Measurements from ENCODE around the gene EIF1. TPM values are rescaled to one million over a fixed set of nuclear protein-coding genes. Genes with fewer than 3 reads are reported as not detected.

The EIF1 gene
- total and polyA plus RNA-seq, 2 donors (not counting 3 experiments of a cell fraction or from before 2014, with no cell fraction given): 168 to 814 TPM

- BruUV-seq (replicated peaks): no TSS peak
- intact Hi-C loops (cut with micrococcal nuclease) (loop anchor here (1.0 to 5.0 kb wide), 7 partner anchors 35 to 221 kb away; partner anchors contain the start of gene KLHL11), dilution Hi-C loops (cut with MboI; ENCODE audit: extremely low pct_ligation_motif_present, low sequenced_read_pairs) (no loop called here)
- CTCF ChIA-PET: interaction anchor here (4.6 kb wide), 1 partner anchor 62 kb away, joined by 50 read pairs; no protein-coding TSS in a partner anchor
- Histone ChIP-seq H3K4me1 (ENCODE audit: control insufficient read depth, extremely low read depth, insufficient read depth, low read length) (peaks cover 2% of the 10 kb centered on the region), H3K4me3 (replicated peaks in 1 of 3; ENCODE audit: insufficient read depth in 1 of 3, low read depth in 1 of 3, low read length in 3 of 3) (no peak overlapping the region), H2AFZ (ENCODE audit: low read depth, low read length) (no peak overlapping the region), H3K79me2 (ENCODE audit: control insufficient read depth, insufficient read depth, low read length) (no peaks in the 10 kb centered on the region), H3K4me2 (ENCODE audit: insufficient read depth, low read length) (no peak overlapping the region), H3K9me1 (replicated peaks; ENCODE audit: control insufficient read depth, extremely low read depth, insufficient read depth, low read length) (no peaks in the 10 kb centered on the region), H3K27me3 (ENCODE audit: control insufficient read depth in 2 of 2, insufficient read depth in 2 of 2, low read length in 2 of 2) (peaks cover 22 to 23% of the 10 kb centered on the region in 2 experiments), H3K9ac (replicated peaks; ENCODE audit: extremely low read depth, insufficient read depth, low read length) (no peak overlapping the region), H4K20me1 (replicated peaks; ENCODE audit: control insufficient read depth, extremely low read depth, insufficient read depth, low read length) (no peaks in the 10 kb centered on the region), H3K36me3 (ENCODE audit: control insufficient read depth in 2 of 2, extremely low read depth in 1 of 2, insufficient read depth in 2 of 2, low read length in 2 of 2) (no peaks in the 10 kb centered on the region), H3K9me3 (replicated peaks; ENCODE audit: control insufficient read depth, insufficient read depth, low read length) (no peaks in the 10 kb centered on the region), H3K27ac (ENCODE audit: insufficient read depth, low read depth, low read length) (no peak overlapping the region)
- DNase-seq (ENCODE audit: low read depth, low spot score) (no peak), FAIRE-seq (no peak)
- no peak for TF ChIP-seq GATA2 (IDR thresholded peaks at IDR 0.05; ENCODE audit: insufficient read depth, insufficient read length, low read depth, low read length)
- TF ChIP-seq POLR2AphosphoS5 (IDR thresholded peaks at IDR 0.05; ENCODE audit: insufficient read depth, low read depth, low read length): no peak
- no peak for TF ChIP-seq POLR2A (IDR thresholded peaks at IDR 0.05; ENCODE audit: low read depth, low read length)
- no peak for TF ChIP-seq MYC (IDR thresholded peaks at IDR 0.05; ENCODE audit: low read depth, low read length)
- no peak for TF ChIP-seq MAX (IDR thresholded peaks at IDR 0.05; ENCODE audit: insufficient read depth, insufficient read length)
- TF ChIP-seq JUN (IDR thresholded peaks at IDR 0.05; ENCODE audit: borderline replicate concordance, insufficient read depth, insufficient read length, low read depth): no peak
- TF ChIP-seq FOS (IDR thresholded peaks at IDR 0.05; ENCODE audit: borderline replicate concordance, insufficient read depth, low read length): no peak
- no peak for TF ChIP-seq EZH2 (IDR thresholded peaks at IDR 0.05; ENCODE audit: borderline replicate concordance, low read depth, low read length, severe bottlenecking)
- TF ChIP-seq CTCF (IDR thresholded peaks at IDR 0.05; ENCODE audit: extremely low read depth in 1 of 2, insufficient read depth in 1 of 2, low read depth in 1 of 2, low read length in 2 of 2): no peak
- POLR2A ChIA-PET: no interaction called here
These were observed 50.1 kb downstream of the EIF1 start for GRCh38 chr17:41738801-41739112.

Measured in endothelial cell of umbilical vein (primary cell).